ENCODE measurements around the gene TAC3. TPM values are rescaled to one million over a fixed set of nuclear protein-coding genes. Genes with fewer than 3 reads are reported as not detected.
A peak's percentile ranks its signal among the peaks of the same experiment; 100 is the strongest.

Gene TAC3
- total RNA-seq, 4 donors from 2014 or later, result not detected

GRCh38 chr12:57006809-57007475 lies 9.4 kb downstream of the TAC3 start:
- 56 to 63% methylated on average over 10 of the region's 10 CpGs for WGBS, 2 donors
- peak overlapping the region in 3 of 4 donors; percentile 33 to 90 (median 80) for H3K4me3 ChIP-seq
- H3K4me1 ChIP-seq, result peaks cover 0 to 40% (median 16%) of the 10 kb centered on the region in 4 donors
- TF ChIP-seq POLR2A (IDR thresholded peaks at IDR 0.05) (no peak), CTCF (IDR thresholded peaks at IDR 0.05) (no peak), EP300 (IDR thresholded peaks at IDR 0.05) (no peak)
- DNase-seq (ENCODE audit: low spot score in 2 of 2), result no peak
- H3K36me3 ChIP-seq, result peaks cover 0 to 29% (median 0%) of the 10 kb centered on the region in 3 donors
- no peaks in the 10 kb centered on the region for H3K9me3 ChIP-seq
- peak overlapping the region in 3 of 4 donors; percentile 58 to 84 (median 76) for H3K27ac ChIP-seq
- H3K27me3 ChIP-seq, result no peaks in the 10 kb centered on the region

GRCh38 chr12:57005980-57006808 lies 10.1 kb downstream of the TAC3 start, which contains the start of gene ZBTB39:
Gene ZBTB39, minus strand, starts transcription at chr12:57006546. Its CDS starts 1,629 bp downstream, at chr12:57004917.
- peaks cover 0 to 47% (median 19%) of the 10 kb centered on the region in 4 donors for H3K4me1 ChIP-seq
- H3K27me3 ChIP-seq, result no peaks in the 10 kb centered on the region
- no peak for DNase-seq (ENCODE audit: low spot score in 2 of 2)
- H3K27ac ChIP-seq, result peak within 1 kb of the TSS; percentile 19 to 90 (median 85)
- peaks cover 0 to 36% (median 0%) of the 10 kb centered on the region in 3 donors for H3K36me3 ChIP-seq
- TF ChIP-seq POLR2A (IDR thresholded peaks at IDR 0.05) (no peak), CTCF (IDR thresholded peaks at IDR 0.05) (peak; percentile 58 to 84 (median 64)), EP300 (IDR thresholded peaks at IDR 0.05) (no peak)
- WGBS, 2 donors, result 1% methylated on average over 24 to 38 of the region's 94 CpGs
- peak within 1 kb of the TSS; percentile 80 to 97 (median 92) for H3K4me3 ChIP-seq
- no peaks in the 10 kb centered on the region for H3K9me3 ChIP-seq

GRCh38 chr12:57004651-57005050 lies 11.7 kb downstream of the TAC3 start:
- H3K36me3 ChIP-seq, result peaks cover 0 to 50% (median 0%) of the 10 kb centered on the region in 3 donors
- no peaks in the 10 kb centered on the region for H3K27me3 ChIP-seq
- H3K4me1 ChIP-seq, result peaks cover 0 to 49% (median 20%) of the 10 kb centered on the region in 4 donors
- H3K27ac ChIP-seq, result no peak overlapping the region
- no peak for DNase-seq (ENCODE audit: low spot score in 2 of 2)
- WGBS, 2 donors, result 77 to 82% methylated on average over 3 to 6 of the region's 6 CpGs
- no peak overlapping the region for H3K4me3 ChIP-seq
- H3K9me3 ChIP-seq, result no peaks in the 10 kb centered on the region
- TF ChIP-seq CTCF (IDR thresholded peaks at IDR 0.05) (no peak), POLR2A (IDR thresholded peaks at IDR 0.05) (no peak), EP300 (IDR thresholded peaks at IDR 0.05) (no peak)

GRCh38 chr12:57003395-57003794 lies 12.9 kb downstream of the TAC3 start:
- 89 to 90% methylated on average over 13 of the region's 13 CpGs for WGBS, 2 donors
- Histone ChIP-seq H3K4me1 (peaks cover 0 to 50% (median 21%) of the 10 kb centered on the region in 4 donors), H3K27me3 (no peaks in the 10 kb centered on the region), H3K4me3 (no peak overlapping the region), H3K36me3 (peaks cover 0 to 58% (median 0%) of the 10 kb centered on the region in 3 donors), H3K9me3 (no peaks in the 10 kb centered on the region), H3K27ac (no peak overlapping the region)
- TF ChIP-seq CTCF (IDR thresholded peaks at IDR 0.05) (no peak), POLR2A (IDR thresholded peaks at IDR 0.05) (no peak), EP300 (IDR thresholded peaks at IDR 0.05) (no peak)
- no peak for DNase-seq (ENCODE audit: low spot score in 2 of 2)
